GM21447 (cell line): ENCODE results near the gene LPP.

ENCODE experiments used
- ATAC-seq: cut with Tn5 transposase; IDR thresholded peaks from one replicate; pipeline ENCODE4 v1.9.1; 2021; ENCODE audit not compliant: unreplicated experiment

LPP gene

DNA sequence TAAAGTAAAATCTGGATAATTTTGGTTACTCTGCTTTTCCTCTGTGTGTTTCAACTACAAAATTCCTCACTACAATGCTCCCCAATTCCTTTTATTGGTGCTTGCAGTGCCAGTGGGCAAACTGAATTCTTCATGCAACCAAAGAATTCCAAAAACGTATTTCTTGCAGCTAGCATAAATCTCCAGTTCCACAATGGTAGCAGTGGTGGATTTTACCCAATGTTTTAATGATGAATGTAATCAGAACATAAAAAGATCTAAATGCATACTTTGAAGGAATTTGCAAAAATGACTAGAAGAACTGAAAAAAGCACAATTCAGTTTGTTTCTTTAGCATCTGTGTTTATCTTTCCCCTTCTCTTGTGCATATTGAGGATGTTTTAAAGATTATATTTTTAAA, 658.2 kb downstream of the LPP start:
- ATAC-seq, result no peak

- ATAC-seq, result no peak
Measured at GRCh38 chr3:188814581-188814980, 660.6 kb downstream of the LPP start.

GRCh38 chr3:188817103-188817934, 663.4 kb downstream of the LPP start:
- ATAC-seq, result no peak

DNA sequence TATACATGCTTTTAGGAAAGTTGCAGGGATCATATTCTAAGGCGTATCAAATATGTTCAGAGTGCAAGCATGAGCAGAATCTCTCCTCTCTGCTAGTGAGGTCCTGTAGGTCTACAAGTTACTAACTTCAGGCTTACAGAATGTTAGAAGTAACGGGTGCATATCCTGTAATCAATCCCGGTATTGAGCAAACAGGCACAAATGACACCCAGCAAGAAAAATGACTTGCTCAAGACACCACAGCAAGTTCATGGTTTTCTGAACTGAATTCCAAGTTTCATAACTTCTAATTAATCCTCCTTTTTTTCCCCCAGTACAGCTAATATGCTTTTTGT, 663.9 kb downstream of the LPP start:
- no peak for ATAC-seq

- ATAC-seq, result no peak
Measured at GRCh38 chr3:188818282-188818681, 664.3 kb downstream of the LPP start.

- ATAC-seq, result no peak
Measured at GRCh38 chr3:188819939-188820338, 666.0 kb downstream of the LPP start.

DNA sequence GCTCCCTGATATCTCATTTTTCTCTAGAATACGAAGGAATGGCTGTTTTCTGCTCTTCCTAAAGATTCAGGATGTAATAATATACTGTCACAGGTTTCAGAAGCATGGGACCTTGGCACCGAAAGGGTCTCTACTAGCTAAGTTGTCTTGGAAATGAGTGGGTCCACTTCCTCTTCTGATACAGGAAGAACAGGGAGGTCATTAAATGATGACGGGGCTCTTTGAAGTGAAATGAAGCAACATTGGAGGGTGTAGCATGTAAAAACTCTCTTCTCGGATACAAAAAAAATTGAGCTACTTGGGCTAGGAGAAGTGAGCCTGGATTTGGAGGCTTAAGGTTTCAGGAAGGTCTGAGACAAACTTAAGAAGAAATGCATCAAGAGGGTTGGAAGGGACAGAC, 668.0 kb downstream of the LPP start:
- no peak for ATAC-seq

DNA sequence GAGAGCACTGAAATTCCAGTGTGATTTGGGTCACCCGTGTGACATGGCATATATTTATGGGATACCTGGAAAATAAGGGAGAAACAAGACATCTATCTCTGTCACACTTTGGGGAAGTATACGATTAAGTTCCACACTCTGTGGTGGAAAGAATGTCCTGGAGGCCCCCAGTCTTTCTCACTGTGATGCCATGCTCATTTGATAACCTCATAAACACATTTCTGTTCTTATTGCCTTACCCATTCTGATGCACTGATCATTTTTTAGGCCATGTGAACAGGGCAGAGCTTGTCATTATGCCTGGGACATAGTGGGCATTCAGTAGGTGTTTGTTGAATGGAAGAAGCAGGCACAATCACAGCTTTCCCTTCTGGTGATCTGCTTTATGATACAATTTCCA, 668.5 kb downstream of the LPP start:
- ATAC-seq, result no peak

GRCh38 chr3:188824566-188824965, 670.6 kb downstream of the LPP start:
- ATAC-seq, result no peak

DNA sequence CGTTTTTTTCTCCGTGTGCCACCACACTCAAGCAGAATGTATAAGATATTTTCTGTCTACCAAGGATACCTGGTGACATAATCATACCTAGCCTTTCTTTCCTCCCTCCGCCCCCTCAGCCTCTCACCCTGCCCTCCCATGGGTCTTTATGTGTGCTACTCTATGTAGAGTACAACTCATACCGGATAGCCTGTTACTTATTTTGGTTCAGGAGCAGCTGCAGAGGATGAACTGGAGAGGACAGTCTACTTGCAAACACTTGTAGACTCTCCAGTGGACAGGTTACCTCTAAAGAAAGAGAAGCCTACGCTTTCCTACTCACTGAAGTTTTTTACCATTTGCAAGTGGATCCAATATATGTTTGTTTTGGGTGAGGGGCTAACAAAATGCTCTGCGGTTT, 671.9 kb downstream of the LPP start:
- no peak for ATAC-seq

- no peak for ATAC-seq
Measured at GRCh38 chr3:188826574-188826973, 672.6 kb downstream of the LPP start.

GRCh38 chr3:188827103-188827502, 673.1 kb downstream of the LPP start:
- ATAC-seq, result no peak

- no peak for ATAC-seq
Measured at GRCh38 chr3:188827576-188827975, 673.6 kb downstream of the LPP start.

DNA sequence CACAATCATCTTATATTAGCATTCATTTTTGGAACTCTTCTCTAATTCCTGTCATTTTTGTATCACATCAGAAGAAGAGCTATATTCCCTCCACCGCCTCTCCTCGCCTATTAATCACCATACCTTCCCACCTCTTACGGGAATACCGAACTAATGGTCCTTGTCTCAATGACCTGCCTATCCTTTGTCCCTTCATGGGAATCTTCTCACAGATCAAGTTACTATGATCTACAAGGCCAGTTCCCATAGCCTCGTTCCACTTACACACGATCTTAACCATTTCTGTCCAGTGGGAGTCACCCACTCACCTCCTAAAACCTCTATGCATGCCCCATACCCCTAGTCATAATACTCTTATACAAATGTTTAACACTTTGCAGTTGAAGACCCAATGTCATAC, 675.2 kb downstream of the LPP start:
- no peak for ATAC-seq

GRCh38 chr3:188829576-188829975, 675.6 kb downstream of the LPP start:
- ATAC-seq, result no peak

GRCh38 chr3:188830893-188831292, 676.9 kb downstream of the LPP start:
- no peak for ATAC-seq

- no peak for ATAC-seq
Measured at GRCh38 chr3:188832146-188832545, 678.2 kb downstream of the LPP start.

DNA sequence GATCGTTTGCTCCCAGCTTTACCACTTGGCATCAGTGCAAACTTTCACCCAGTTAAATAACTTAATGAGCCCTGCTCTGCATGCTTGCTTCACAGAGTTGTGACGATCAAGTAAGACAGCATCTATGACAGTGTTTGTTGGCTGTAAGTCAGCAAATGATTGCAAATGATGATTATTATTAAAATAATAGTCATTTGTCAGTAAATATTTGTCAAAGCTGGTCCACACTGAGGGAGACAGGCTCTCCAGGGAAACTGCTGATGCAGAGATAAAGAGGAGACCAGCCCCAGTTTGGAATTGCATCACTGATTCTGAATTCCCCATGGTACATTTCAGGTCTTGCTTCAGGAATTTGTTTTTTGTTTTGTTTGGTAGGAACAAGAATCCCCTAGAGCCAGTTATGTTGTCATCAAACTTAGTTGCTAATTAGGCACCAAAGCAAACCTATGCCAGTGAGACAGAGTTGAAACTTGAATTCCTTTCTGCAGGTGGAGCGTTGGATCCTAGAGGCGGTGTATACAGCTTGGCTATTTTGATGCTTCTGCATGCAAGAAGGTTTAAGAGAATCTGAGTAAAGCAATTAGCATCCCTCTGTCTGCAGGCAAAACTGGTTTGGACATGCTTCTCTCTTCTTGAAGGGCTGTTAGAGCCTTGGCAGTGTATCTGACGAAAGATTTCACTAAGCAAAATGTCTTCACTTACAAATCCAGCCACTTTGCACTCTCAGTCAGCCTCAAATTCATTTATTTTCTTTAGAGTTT, 679.2 kb downstream of the LPP start:
- ATAC-seq, result no peak

DNA sequence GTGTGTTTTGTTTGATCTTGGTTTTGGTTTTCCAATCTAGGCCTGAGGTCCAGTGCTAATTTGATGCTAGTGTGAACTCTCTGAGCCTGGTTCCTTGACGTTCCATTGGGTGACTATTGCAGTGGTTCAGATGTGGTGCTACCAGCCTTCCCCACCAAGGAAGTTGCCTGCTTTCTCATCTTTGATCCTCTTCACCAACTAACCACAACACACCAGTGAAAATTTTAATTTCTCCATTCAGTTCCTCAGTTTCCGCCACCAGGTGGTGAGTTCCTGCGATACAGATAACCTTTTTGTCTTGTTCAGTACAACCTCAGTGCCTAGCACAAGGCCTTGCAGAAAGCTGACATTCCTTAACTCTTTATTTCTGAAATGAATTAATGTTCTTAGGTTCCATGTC, 680.4 kb downstream of the LPP start:
- no peak for ATAC-seq

- ATAC-seq, result no peak
Measured at GRCh38 chr3:188839187-188839695, 685.3 kb downstream of the LPP start.

DNA sequence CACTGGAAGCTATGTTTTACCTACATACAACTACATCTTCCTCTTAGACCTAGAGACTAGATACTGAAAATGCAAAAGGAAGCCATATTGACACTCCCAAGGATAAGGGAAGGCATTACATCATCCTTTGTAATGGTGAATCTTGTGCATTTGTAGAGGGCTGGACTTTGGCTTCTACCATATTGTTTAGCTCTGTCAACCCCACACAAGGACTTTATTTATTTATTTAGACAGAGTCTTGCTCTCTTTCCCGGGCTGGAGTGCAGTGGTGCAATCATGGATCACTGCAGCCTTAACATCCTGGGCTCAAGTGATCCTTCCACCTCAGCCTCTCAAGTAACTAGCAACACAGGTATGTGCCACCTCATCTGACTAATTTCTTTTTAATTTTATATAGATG, 686.3 kb downstream of the LPP start:
- ATAC-seq, result no peak

GRCh38 chr3:188841906-188842305, 687.9 kb downstream of the LPP start:
- ATAC-seq, result no peak
